HepG2 (cell line): ENCODE measurements around the gene WWC2. TPM values are rescaled to one million over a fixed set of nuclear protein-coding genes. Genes with fewer than 3 reads are reported as not detected.

ENCODE experiments used
- CEBPZ ChIP-seq: IDR thresholded peaks from 2 replicates; pipeline ENCODE4 v1.6.1; 2012; ENCODE audit warnings: low read length, improper control_type of control experiment
- CHCHD3 ChIP-seq: sonication (generic); formaldehyde crosslinking; IDR thresholded peaks from 2 replicates; pipeline ENCODE4 v1.8.0; 2022; ENCODE audit warnings: mild to moderate bottlenecking, missing genetic modification reagents, moderate library complexity
- DBP ChIP-seq: sonication (generic); formaldehyde crosslinking; IDR thresholded peaks from 2 replicates; pipeline ENCODE4 v1.4.0; 2020; ENCODE audit warnings: missing genetic modification reagents; ENCODE audit errors: not compliant biosample characterization
- ELF3 ChIP-seq: IDR thresholded peaks from 2 replicates; pipeline ENCODE4 v1.6.1; 2016; ENCODE audit warnings: missing genetic modification reagents, missing compliant biosample characterization
- FOXK2 ChIP-seq: fragments of 450-650 bp; IDR thresholded peaks from 2 replicates; pipeline ENCODE4 v1.6.1; 2016
- HNF1A ChIP-seq, 2 experiments: sonication (generic) in 1 of 2; formaldehyde crosslinking in 1 of 2; IDR thresholded peaks; 2 replicates each; pipeline versions ENCODE4 v1.4.0 to v1.6.1; 2016 to 2020; ENCODE audit warnings: borderline replicate concordance in 1 of 2, low read depth in 1 of 2, mild to moderate bottlenecking in 1 of 2, missing genetic modification reagents in 1 of 2
- HNRNPK ChIP-seq: fragments of 200-400 bp; formaldehyde crosslinking; IDR thresholded peaks from 2 replicates; pipeline ENCODE4 v1.6.1; 2018; ENCODE audit warnings: low read length, low read depth, moderate library complexity, mild to moderate bottlenecking; ENCODE audit not compliant: poor library complexity, severe bottlenecking
- MYNN ChIP-seq: sonication (generic); formaldehyde crosslinking; IDR thresholded peaks from 2 replicates; pipeline ENCODE4 v1.4.0; 2020; ENCODE audit warnings: mild to moderate bottlenecking, low read depth, missing genetic modification reagents
- PRPF4 ChIP-seq: fragments of 200-400 bp; formaldehyde crosslinking; IDR thresholded peaks from 2 replicates; pipeline ENCODE4 v1.6.1; 2016; ENCODE audit warnings: low read length, low read depth; ENCODE audit not compliant: poor library complexity, severe bottlenecking
- SKI ChIP-seq: fragments of 450-650 bp; IDR thresholded peaks from one replicate; pipeline ENCODE4 v1.6.1; 2018; ENCODE audit warnings: mild to moderate bottlenecking; ENCODE audit not compliant: partially characterized antibody
- TCF7L2 ChIP-seq: IDR thresholded peaks from 2 replicates; pipeline ENCODE4 v1.6.1; 2011; ENCODE audit warnings: mild to moderate bottlenecking, low read depth, low read length, moderate library complexity
- UBTF ChIP-seq: sonication (generic); formaldehyde crosslinking; IDR thresholded peaks from 2 replicates; pipeline ENCODE4 v1.4.0; 2020; ENCODE audit warnings: mild to moderate bottlenecking, missing genetic modification reagents
- ZNF770 ChIP-seq: sonication (generic); formaldehyde crosslinking; IDR thresholded peaks from 2 replicates; pipeline ENCODE4 v1.5.0; 2020; ENCODE audit warnings: mild to moderate bottlenecking, missing genetic modification reagents
- ZNF780A ChIP-seq: sonication (generic); formaldehyde crosslinking; IDR thresholded peaks from 2 replicates; pipeline ENCODE4 v1.8.0; 2022; ENCODE audit warnings: mild to moderate bottlenecking, missing genetic modification reagents, moderate library complexity
- polyA plus RNA-seq, 8 experiments: library from polyadenylated mRNA; depleted of rRNA in 3 of 8; stranded (reverse) in 7 of 8; unstranded in 1 of 8; fragments of >200 nt; fragmentation: Illumina TruSeq in 4 of 8; extraction: Trizol in 4 of 8; gene quantifications; 2 replicates each; pipeline versions ENCODE4 v1.2.1 to v1.2.3, GENCODE V29; 2011 to 2016; ENCODE audit warnings: low read depth in 4 of 8, missing spikeins in 1 of 8, mixed read lengths in 1 of 8; ENCODE audit not compliant: insufficient read depth in 1 of 8
- total RNA-seq, 5 experiments: library from RNA; depleted of rRNA; stranded (reverse); fragments of >200 nt; fragmentation: Illumina TruSeq; extraction: Trizol; gene quantifications; 2 replicates each; pipeline ENCODE4 v1.2.3, GENCODE V29; 2016; ENCODE audit warnings: low read depth in 1 of 5

Gene WWC2
- total and polyA plus RNA-seq, 2 of the 13 experiments (the other 11 are each of a cell fraction or from before 2014, with no cell fraction given), result 40.0 to 50.1 TPM

GRCh38 chr4:183080372-183081115, 18.5 kb upstream of the WWC2 start (continued):
- TF ChIP-seq HNF1A (IDR thresholded peaks at IDR 0.05; ENCODE audit: low read depth) (peak; percentile 65; the same call in 1 of the 2 replicates), HNF1A (CRISPR knock-in tag; IDR thresholded peaks at IDR 0.05; ENCODE audit: borderline replicate concordance) (peak; percentile 78; the same call in 1 of the 2 replicates), CHCHD3 (CRISPR knock-in tag) (no peak), DBP (no peak), CEBPZ (no peak), PRPF4 (no peak), SKI (peak; percentile 56), ELF3 (CRISPR knock-in tag) (peak; percentile 69), ZNF770 (CRISPR knock-in tag) (peak; percentile 32; the same call in 1 of the 2 replicates), HNRNPK (no peak), UBTF (CRISPR knock-in tag) (0 out of 2 replicates have a peak, but pooled peaks have one; percentile 19), MYNN (CRISPR knock-in tag) (no peak), TCF7L2 (peak; percentile 50; the same call in 1 of the 2 replicates), FOXK2 (peak; percentile 71), ZNF780A (CRISPR knock-in tag) (0 out of 2 replicates have a peak, but pooled peaks have one; percentile 26)
